Pancreas (tissue), 10 donors: Measurements from ENCODE around the gene PLPP3. TPM values are rescaled to one million over a fixed set of nuclear protein-coding genes. Genes with fewer than 3 reads are reported as not detected.

ENCODE experiments used
- ATAC-seq, 4 donors: fragments of 200-7000 bp; cut with Tn5 transposase; one replicate each; pipeline versions ENCODE4 v1.8.0 to v1.9.1; 2020; ENCODE audit warnings: mild to moderate bottlenecking in 4 of 4, moderate library complexity in 4 of 4
- DNase-seq, 6 donors: peaks; one replicate each; pipeline ENCODE4 v3.0.0-alpha.2; 2020
- FAIRE-seq: peaks from 2 replicates; lab custom pipeline; 2012; peaks lifted over from hg19 to GRCh38; lab: Jason Lieb, UNC
- H3K27ac ChIP-seq, 4 donors: fragments of 200-600 bp; sonication (generic); 1 replicate in 3 of 4; 2 replicates in 1 of 4; pipeline versions ENCODE4 v1.5.0 to v1.8.0; 2020
- H3K27me3 ChIP-seq, 4 donors: fragments of 200-600 bp; one replicate each; pipeline ENCODE4 v1.8.0; 2021
- H3K36me3 ChIP-seq, 3 donors: fragments of 200-600 bp; sonication (generic) in 1 of 3; one replicate each; pipeline versions ENCODE4 v1.5.0 to v1.8.0; 2020 to 2021
- H3K4me1 ChIP-seq, 3 donors: fragments of 200-600 bp; one replicate each; pipeline ENCODE4 v1.8.0; 2021
- H3K4me3 ChIP-seq, 4 donors: fragments of 200-600 bp; sonication (generic) in 2 of 4; one replicate each; pipeline versions ENCODE4 v1.5.0 to v1.8.0; 2020 to 2021
- H3K9me3 ChIP-seq, 4 donors: fragments of 200-600 bp; one replicate each; pipeline ENCODE4 v1.8.0; 2021
- CTCF ChIP-seq, 4 donors: fragments of 200-600 bp; sonication (generic) in 3 of 4; IDR thresholded peaks; one replicate each; pipeline versions ENCODE4 v1.5.0 to v1.8.0; 2021; ENCODE audit warnings: antibody characterized with exemption in 4 of 4
- WGBS, 2 donors: extraction: QIAGEN DNeasy Blood & Tissue Kit; methylation state at CpG; one replicate each; pipeline ENCODE4 v1.1.7; 2013; 5-methylcytosine and 5-hydroxymethylcytosine counted together
- intact Hi-C, 3 donors: fragments of 100-400 bp; cut with DNase I; formaldehyde crosslinking; loops; one replicate each; pipeline versions ENCODE4 v1.11.1 to v1.14.2; 2022
- polyA plus RNA-seq, 2 donors: library from polyadenylated mRNA; stranded (reverse); fragments of 200-250 nt; gene quantifications; one replicate each; pipeline ENCODE4 v1.2.3, GENCODE V29; 2013
- total RNA-seq, 6 donors: library from RNA; stranded (reverse); fragmentation: NEBNext Ultra II Directional in 4 of 6; extraction: Animal tissue kit (Norgen Biotek cat#: 25700) in 4 of 6; gene quantifications; one replicate each; pipeline versions ENCODE4 v1.2.1 to v1.2.4, GENCODE V29; 2021 to 2023
- donor health status: healthy with polysubstance abuse.
- donor health status: DM: no; HTN: no; CAD: no; lungs with moderate emphysema.
- donor health status: DM: no; HTN: no; CAD: no.
- donor health status: control.
- donor health status: control.
- donor health status: Bipolar disorder and iron deficiency.
- donor health status: DM: yes; HTN: yes; CAD: no.
- donor health status: DM: no; HTN: no; CAD: no.
- donor health status: DM: no; HTN: no; CAD: no.
- donor health status: DM: yes; HTN: yes; CAD: no.

The PLPP3 gene
- total and polyA plus RNA-seq, 8 donors, result 5.5 to 29.6 (median 18.7) TPM

- TF ChIP-seq CTCF (IDR thresholded peaks at IDR 0.05), result no peak
- Histone ChIP-seq H3K9me3 (no peaks in the 10 kb centered on the region), H3K27ac (no peak overlapping the region), H3K4me3 (no peak overlapping the region), H3K36me3 (no peaks in the 10 kb centered on the region), H3K27me3 (no peaks in the 10 kb centered on the region), H3K4me1 (peaks cover 64 to 75% (median 73%) of the 10 kb centered on the region in 3 donors)
- intact Hi-C loops, result loop anchor here in 1 of 3 donors (10.0 kb wide), 1 partner anchor 62 kb away; no protein-coding TSS in a partner anchor
- 76 to 83% methylated on average over 5 of the region's 5 CpGs for WGBS, 2 donors
- FAIRE-seq, result no peak
- no peak for ATAC-seq
- no peak for DNase-seq
Measured at GRCh38 chr1:56566994-56567393, 12.4 kb downstream of the PLPP3 start.

GRCh38 chr1:56566061-56566744 lies 13.2 kb downstream of the PLPP3 start:
- TF ChIP-seq CTCF (IDR thresholded peaks at IDR 0.05), result no peak
- Histone ChIP-seq H3K4me1 (peaks cover 64 to 75% (median 66%) of the 10 kb centered on the region in 3 donors), H3K27ac (peak overlapping the region in 1 of 4 donors; percentile 34), H3K9me3 (no peaks in the 10 kb centered on the region), H3K27me3 (no peaks in the 10 kb centered on the region), H3K4me3 (no peak overlapping the region), H3K36me3 (no peaks in the 10 kb centered on the region)
- FAIRE-seq (no peak), ATAC-seq (peak; percentile 15 to 44 (median 38)), DNase-seq (no peak)
- WGBS, 2 donors, result 37 to 38% methylated on average over 9 of the region's 9 CpGs
- intact Hi-C loops, result loop anchor here in 1 of 3 donors (10.0 kb wide), 1 partner anchor 61 kb away; no protein-coding TSS in a partner anchor

- Histone ChIP-seq H3K27me3 (no peaks in the 10 kb centered on the region), H3K36me3 (no peaks in the 10 kb centered on the region), H3K9me3 (no peaks in the 10 kb centered on the region), H3K4me3 (no peak overlapping the region), H3K27ac (no peak overlapping the region), H3K4me1 (peaks cover 50 to 63% (median 55%) of the 10 kb centered on the region in 3 donors)
- DNase-seq, result no peak
- no peak for ATAC-seq
- TF ChIP-seq CTCF (IDR thresholded peaks at IDR 0.05), result no peak
- FAIRE-seq, result no peak
- intact Hi-C loops, result loop anchor here in 1 of 3 donors (10.0 kb wide), 1 partner anchor 60 kb away; no protein-coding TSS in a partner anchor
- WGBS, 2 donors, result 70 to 73% methylated on average over 2 of the region's 2 CpGs
Measured at GRCh38 chr1:56564615-56565014, 14.7 kb downstream of the PLPP3 start.

DNA sequence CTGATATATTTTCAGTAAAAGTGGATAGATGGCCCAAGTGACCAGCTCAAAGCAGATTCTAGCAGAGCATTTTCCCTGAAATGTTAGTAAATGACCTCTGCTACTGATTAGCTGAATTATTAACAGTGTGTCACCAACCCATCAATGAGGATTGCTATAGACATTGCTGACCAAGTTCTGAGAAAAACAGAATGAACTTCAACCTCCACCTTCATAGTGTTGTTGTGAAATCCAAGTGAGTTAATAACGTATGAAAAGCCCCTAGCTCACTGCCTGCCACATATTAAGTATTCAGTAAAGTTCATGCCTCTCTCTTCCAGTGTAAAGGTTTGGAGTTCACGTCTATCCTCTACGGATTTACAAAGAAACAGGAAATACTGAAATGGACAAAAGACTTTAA lies 15.8 kb downstream of the PLPP3 start:
- H3K27me3 ChIP-seq, result no peaks in the 10 kb centered on the region
- H3K4me1 ChIP-seq, result peaks cover 39 to 54% (median 45%) of the 10 kb centered on the region in 3 donors
- ATAC-seq, result peak in 3 of 4 donors; percentile 22 to 39 (median 24)
- no peak for DNase-seq
- 35 to 46% methylated on average over 3 of the region's 3 CpGs for WGBS, 2 donors
- no peak for TF ChIP-seq CTCF (IDR thresholded peaks at IDR 0.05)
- H3K4me3 ChIP-seq, result no peak overlapping the region
- peak overlapping the region in 2 of 4 donors; percentile 50 for H3K27ac ChIP-seq
- intact Hi-C loops, result loop anchor here in 1 of 3 donors (10.0 kb wide), 1 partner anchor 59 kb away; no protein-coding TSS in a partner anchor
- no peaks in the 10 kb centered on the region for H3K9me3 ChIP-seq
- FAIRE-seq, result no peak
- H3K36me3 ChIP-seq, result no peaks in the 10 kb centered on the region
